Posterior vena cava (tissue), 2 donors: ENCODE data around the gene KCNT2. TPM values are rescaled to one million over a fixed set of nuclear protein-coding genes. Genes with fewer than 3 reads are reported as not detected.

Source experiments
- DNase-seq: peaks from one replicate; pipeline ENCODE4 v3.0.0-alpha.2; 2020; ENCODE audit warnings: low spot score
- intact Hi-C, 2 donors: fragments of 100-400 bp; cut with DNase I; formaldehyde crosslinking; loops; one replicate each; pipeline versions ENCODE4 v1.14.1 to v1.14.2; 2022 to 2023
- total RNA-seq, 2 donors: library from RNA; stranded (reverse); fragmentation: NEBNext Ultra II Directional; extraction: Animal tissue kit (Norgen Biotek cat#: 25700); gene quantifications; one replicate each; pipeline ENCODE4 v1.2.1, GENCODE V29; 2021
- donor health status: DM: yes; HTN: yes; CAD: no.
- donor health status: DM: yes; HTN: yes; CAD: no.

The KCNT2 gene
- total RNA-seq, 2 donors from 2014 or later, result 7.5 to 13.3 TPM

- DNase-seq, result no peak
- intact Hi-C loops, result no loop called here
Observed at GRCh38 chr1:196418772-196419171, 189.5 kb downstream of the KCNT2 start.

DNA sequence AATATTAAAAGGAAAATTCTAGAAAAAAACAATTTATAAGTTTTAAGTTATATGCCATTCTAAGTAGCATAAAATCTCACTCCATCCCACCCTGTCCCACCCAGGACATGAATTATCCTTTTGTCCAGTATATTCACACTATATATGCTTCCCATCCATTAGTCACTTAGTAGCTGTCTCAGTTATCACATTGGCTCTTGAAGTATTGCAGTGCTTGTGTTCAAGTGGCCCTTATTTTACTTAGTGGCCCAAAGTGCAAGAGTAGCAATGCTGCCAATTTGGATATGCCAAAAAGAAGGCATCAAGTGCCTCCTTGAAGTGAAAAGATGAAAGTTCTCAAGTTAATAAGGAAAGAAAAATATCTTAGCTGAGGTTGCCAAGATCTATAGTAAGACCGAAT is 192.3 kb downstream of the KCNT2 start:
- DNase-seq, result no peak
- intact Hi-C loops, result no loop called here

DNA sequence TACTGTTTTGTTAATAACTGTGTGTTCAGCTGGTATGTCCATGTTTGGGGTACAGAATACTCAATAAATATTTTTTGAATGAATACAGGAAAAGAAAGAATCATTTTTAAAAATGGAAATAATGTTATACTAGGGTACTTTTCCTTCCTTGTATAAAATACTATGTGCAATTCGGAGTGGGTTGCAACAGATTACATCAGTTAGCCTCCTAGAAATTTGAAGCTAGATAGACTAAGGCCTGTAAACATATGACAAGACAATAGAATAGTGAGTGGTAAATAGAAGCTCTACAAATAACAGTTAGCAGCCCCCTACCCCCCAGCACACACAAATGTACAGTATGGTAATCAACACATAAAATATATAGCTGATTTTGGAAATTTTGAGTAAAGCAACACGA is 195.9 kb downstream of the KCNT2 start:
- DNase-seq, result no peak
- intact Hi-C loops, result no loop called here

- DNase-seq, result no peak
Observed at GRCh38 chr1:196410768-196411167, 197.5 kb downstream of the KCNT2 start.

DNA sequence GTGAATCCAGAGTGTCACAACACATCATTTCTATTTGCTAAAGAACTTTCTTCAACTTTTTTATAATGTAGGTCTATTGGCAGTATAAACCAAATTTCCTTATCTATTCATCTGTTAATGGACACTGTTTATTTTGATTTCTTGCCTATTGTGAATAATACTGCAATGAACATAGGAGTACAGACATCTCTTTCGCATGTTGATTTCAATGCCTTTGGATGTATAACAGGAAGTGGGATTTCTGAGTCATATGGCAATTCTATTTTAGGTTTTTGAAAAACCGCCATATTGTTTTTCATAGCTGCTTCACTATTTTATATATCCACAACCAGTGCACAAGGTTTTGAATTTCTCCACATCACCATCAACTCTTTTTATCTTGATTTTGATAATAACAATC is 198.7 kb downstream of the KCNT2 start:
- intact Hi-C loops, result no loop called here
- DNase-seq, result no peak

More at GRCh38 chr1:196410768-196411167, 197.5 kb downstream of the KCNT2 start:
- intact Hi-C loops, result no loop called here

GRCh38 chr1:196407358-196408051 is 200.7 kb downstream of the KCNT2 start:
- DNase-seq, result no peak
- intact Hi-C loops, result no loop called here

- DNase-seq, result no peak
- intact Hi-C loops, result no loop called here
Observed at GRCh38 chr1:196405839-196406238, 202.4 kb downstream of the KCNT2 start.

- no peak for DNase-seq
- intact Hi-C loops, result no loop called here
Observed at GRCh38 chr1:196403803-196404690, 204.2 kb downstream of the KCNT2 start.

DNA sequence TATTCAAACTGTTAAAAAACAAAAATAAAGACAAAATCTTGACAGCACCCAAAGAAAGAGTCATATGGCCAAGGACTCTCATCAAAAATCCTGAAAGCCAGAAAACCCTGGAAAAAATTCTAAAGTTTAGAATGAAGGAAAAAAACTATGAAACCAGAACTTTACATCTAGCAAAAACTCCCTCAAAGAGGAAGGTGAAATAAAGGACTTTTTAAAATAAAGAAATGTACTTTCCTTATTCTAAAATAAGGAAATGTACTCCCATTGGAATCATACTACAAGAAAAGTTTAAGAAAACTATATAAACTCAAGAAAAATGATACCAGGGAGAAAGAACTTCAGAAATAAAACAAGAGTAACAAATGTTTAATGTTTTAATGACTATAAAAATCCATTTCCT is 206.3 kb downstream of the KCNT2 start:
- intact Hi-C loops, result no loop called here
- DNase-seq, result no peak

DNA sequence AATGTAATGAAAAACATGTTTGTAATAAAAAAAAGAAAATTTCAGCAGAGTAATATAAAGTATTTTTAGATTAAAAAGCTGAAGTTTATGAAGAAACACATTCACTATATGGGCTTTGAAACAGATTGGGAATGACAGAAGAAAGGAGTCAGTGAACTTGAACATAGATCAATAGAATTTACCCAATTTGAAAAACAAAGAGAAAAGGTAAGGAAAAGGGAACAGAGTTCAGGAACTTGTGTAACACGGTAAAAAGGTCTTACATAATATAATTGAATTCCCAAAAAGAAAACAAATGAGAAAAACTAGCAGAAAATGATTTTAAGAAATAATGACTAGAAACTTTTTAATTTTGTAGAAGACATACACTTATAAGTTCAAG is 206.8 kb downstream of the KCNT2 start:
- intact Hi-C loops, result no loop called here
- no peak for DNase-seq

DNA sequence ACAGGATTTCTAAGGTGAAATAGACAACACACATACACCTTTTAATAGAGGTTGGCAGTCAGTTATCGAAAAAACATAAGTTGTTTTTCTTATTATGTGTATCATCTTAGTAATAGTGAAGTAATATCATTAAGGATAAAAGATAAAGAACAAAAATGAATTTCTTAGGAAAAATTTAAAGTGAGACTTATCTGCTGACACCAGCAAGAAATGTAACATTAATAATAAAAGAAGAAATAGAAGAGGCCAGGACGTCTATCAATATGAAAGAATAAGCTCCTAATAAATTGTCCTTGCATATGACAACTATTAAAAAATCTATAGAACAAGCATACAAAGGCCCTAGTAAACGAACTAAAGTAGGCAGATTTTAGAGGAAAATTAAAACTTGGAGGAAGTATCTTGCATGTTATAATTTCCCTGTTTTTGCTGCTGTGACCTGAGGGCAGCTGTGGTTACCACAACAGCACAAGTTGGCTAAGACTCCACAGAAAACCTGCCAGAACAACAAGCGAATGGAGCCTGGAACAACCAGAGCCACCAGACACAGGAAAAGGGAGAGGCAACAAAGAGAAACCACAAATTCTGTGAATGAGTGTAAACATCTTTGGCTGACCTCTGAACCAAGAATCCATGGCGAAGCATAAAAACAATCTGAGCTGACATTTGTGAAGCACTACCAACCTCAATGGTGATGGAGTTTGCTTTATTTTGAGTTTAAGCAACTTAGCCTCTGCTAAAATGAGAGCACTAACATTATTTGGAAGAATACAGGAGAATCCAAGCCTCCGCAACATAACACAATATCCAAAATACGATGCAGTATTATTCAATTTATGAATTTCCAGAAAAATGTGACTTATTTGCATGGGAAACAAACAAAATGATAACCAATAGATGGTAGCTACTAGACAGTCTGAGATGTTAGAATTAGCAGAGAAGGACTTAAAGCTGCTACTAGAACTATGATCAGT is 207.5 kb downstream of the KCNT2 start:
- DNase-seq, result peak; percentile 71
- intact Hi-C loops, result no loop called here

- no peak for DNase-seq
- intact Hi-C loops, result no loop called here
Observed at GRCh38 chr1:196399713-196400112, 208.5 kb downstream of the KCNT2 start.

- no peak for DNase-seq
- intact Hi-C loops, result no loop called here
Observed at GRCh38 chr1:196393742-196394141, 214.5 kb downstream of the KCNT2 start.

DNA sequence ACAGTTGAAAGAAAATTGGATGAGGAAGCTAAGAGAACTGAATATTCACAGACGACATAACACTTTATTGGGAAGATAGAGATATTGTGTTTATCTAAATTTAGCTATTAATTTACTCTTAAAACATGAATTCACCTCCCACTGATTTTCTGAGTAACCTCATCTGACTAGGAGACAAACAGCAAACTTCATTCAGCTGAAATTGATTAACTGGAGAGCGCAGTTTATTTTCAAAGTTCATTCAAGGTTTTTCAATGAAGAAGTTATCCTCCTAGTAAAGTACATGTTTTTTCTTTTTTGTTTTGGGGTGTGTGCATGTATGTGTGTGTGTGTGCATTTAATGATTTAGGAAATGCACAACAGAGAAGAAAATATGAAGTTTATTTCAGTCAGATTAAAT is 215.0 kb downstream of the KCNT2 start:
- intact Hi-C loops, result no loop called here
- DNase-seq, result no peak

GRCh38 chr1:196387766-196388165 is 220.5 kb downstream of the KCNT2 start:
- intact Hi-C loops, result no loop called here
- DNase-seq, result no peak

DNA sequence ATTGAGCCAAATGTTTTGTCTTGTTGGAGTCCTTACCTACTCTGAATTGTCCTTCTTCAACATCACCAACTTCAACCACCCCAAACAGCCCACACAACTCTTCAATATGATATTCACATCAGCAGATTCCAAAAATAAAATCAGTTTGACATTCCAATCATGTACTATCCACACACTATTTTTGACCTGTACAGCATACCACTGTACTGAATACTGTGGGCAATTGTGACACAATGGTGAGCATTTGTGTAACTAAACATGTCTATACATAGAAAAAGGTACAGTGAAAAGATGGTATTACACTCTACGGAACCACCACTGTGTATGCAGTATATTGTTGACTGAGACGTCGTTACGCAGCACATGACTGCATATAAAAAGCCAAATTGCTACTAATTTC is 223.1 kb downstream of the KCNT2 start:
- intact Hi-C loops, result no loop called here
- DNase-seq, result no peak

DNA sequence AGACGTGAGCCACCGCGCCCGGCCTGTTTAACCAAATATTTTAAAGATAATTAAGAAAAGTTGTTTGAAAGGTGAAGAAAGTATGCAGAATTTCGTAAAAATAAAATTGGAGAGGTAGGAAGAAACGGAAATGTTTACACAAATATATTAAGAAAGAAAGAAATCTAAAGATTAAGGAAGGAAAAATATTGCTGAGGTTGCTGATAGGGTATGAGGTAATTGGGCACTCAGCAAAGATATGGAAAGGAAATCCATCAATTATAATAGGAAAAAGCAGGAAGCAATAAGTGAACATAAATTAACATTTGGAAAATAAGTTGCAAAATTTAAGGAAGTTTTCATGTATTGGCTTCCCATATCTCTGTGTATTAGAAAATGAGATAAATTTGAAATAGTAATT is 225.9 kb downstream of the KCNT2 start:
- DNase-seq, result no peak

DNA sequence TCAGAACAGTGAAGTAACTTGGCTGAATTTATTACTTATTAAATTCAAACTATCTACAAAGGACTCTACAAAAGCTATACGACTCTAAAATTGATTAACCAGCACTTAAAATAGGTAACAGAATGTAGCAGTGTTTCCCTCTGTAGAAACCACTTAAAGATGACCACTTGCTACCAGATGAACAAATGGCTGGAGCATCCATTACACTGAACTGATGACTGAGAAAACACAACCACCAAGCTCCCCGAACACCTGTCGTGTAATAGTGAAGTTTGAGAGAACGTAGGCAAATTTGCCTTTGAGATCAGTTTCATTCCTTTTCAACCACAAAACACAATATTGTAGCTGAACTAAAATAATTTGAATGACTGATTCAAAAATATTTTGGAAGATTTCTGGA is 226.7 kb downstream of the KCNT2 start:
- intact Hi-C loops, result no loop called here
- no peak for DNase-seq

More for the DNA sequence above, 225.9 kb downstream of the KCNT2 start:
- intact Hi-C loops, result no loop called here

GRCh38 chr1:196380316-196380715 is 227.9 kb downstream of the KCNT2 start:
- intact Hi-C loops, result no loop called here
- no peak for DNase-seq

GRCh38 chr1:196377811-196378210 is 230.4 kb downstream of the KCNT2 start:
- intact Hi-C loops, result no loop called here
- no peak for DNase-seq
